ENCODE results near the gene TRIM65.

GRCh38 chr17:75861927-75862317 is 34.8 kb downstream of the TRIM65 start:
- no peak for TF ChIP-seq CTCF (IDR thresholded peaks at IDR 0.05; ENCODE audit: low read length)
- TF ChIP-seq EZH2 (IDR thresholded peaks at IDR 0.05; ENCODE audit: borderline replicate concordance, low read length), result no peak

Data from OCI-LY1 (cell line).